ENCODE measurements around the gene TMEM117. TPM values are rescaled to one million over a fixed set of nuclear protein-coding genes. Genes with fewer than 3 reads are reported as not detected.

TMEM117 gene
- total RNA-seq, 2 experiments from 2014 or later = 1.4 to 2.1 TPM

- H3K4me1 Mint-ChIP-seq (ENCODE audit: low read depth) = no peaks in the 10 kb centered on the region
- H3K4me3 Mint-ChIP-seq = no peak overlapping the region
- DNase-seq = no peak
- H3K27ac Mint-ChIP-seq = no peak overlapping the region
- CTCF ChIA-PET = no interaction called here
- no peaks in the 10 kb centered on the region for H3K36me3 Mint-ChIP-seq (ENCODE audit: low read depth)
- H3K27me3 Mint-ChIP-seq (ENCODE audit: low read depth) = no peaks in the 10 kb centered on the region
- intact Hi-C loops (cut with micrococcal nuclease) = no loop called here
- peaks cover 2% of the 10 kb centered on the region for H3K9me3 Mint-ChIP-seq
Observed at GRCh38 chr12:44397631-44398030, 561.8 kb downstream of the TMEM117 start.

- CTCF ChIA-PET = no interaction called here
- H3K36me3 Mint-ChIP-seq (ENCODE audit: low read depth) = no peaks in the 10 kb centered on the region
Observed at GRCh38 chr12:44403185-44403584, 567.3 kb downstream of the TMEM117 start.

DNA sequence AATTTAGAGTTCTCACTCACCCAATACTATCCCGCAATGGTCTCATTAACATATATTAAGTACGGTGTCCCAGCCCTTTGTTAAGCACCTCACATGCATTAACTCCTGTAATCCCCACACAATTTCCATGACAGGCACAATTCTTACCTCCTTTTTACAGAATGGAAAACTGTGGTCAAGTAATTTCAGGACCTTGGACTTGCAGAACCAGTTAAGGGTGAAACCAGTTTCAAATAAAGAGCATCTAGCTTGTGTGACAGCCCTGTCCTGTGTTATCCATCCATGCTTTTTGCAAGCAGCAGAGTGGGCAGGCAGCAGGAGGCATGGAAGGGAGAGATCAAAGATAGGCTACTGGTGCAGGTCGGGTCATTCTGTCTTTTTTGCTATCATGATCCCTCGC, 569.4 kb downstream of the TMEM117 start:
- CTCF ChIA-PET = no interaction called here
- H3K36me3 Mint-ChIP-seq (ENCODE audit: low read depth) = no peaks in the 10 kb centered on the region
- intact Hi-C loops (cut with micrococcal nuclease) = no loop called here
- peaks cover 25% of the 10 kb centered on the region for H3K27me3 Mint-ChIP-seq (ENCODE audit: low read depth)
- H3K4me3 Mint-ChIP-seq = no peak overlapping the region
- no peaks in the 10 kb centered on the region for H3K4me1 Mint-ChIP-seq (ENCODE audit: low read depth)
- H3K27ac Mint-ChIP-seq = no peak overlapping the region
- peaks cover 2% of the 10 kb centered on the region for H3K9me3 Mint-ChIP-seq
- no peak for DNase-seq

More at GRCh38 chr12:44403185-44403584, 567.3 kb downstream of the TMEM117 start:
- Mint-ChIP-seq H3K4me3 (no peak overlapping the region), H3K27ac (no peak overlapping the region), H3K27me3 (ENCODE audit: low read depth) (peaks cover 19% of the 10 kb centered on the region), H3K9me3 (peaks cover 2% of the 10 kb centered on the region), H3K4me1 (ENCODE audit: low read depth) (no peaks in the 10 kb centered on the region)
- DNase-seq = no peak
- intact Hi-C loops (cut with micrococcal nuclease) = no loop called here

DNA sequence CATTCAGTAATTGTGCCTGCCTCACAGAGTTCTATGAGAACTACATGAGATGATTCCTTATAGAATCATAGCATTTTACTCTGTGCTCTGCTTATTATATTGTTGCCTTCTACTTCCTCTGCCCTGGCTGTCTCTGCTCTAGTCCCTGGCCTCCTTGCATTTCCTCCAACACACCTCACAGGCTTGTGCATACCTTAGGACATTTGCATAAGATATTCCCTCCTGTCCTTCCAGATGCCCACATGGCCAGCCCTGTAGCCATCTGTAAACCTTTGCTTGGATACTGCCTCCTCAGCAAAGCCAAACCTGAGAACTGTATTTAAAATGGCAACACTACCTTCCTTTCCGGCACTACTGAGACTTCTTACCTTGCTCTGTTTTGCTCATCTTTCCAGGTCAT, 586.7 kb downstream of the TMEM117 start:
- intact Hi-C loops (cut with micrococcal nuclease) = no loop called here
- Mint-ChIP-seq H3K36me3 (ENCODE audit: low read depth) (no peaks in the 10 kb centered on the region), H3K4me1 (ENCODE audit: low read depth) (no peaks in the 10 kb centered on the region), H3K27me3 (ENCODE audit: low read depth) (peaks cover 14% of the 10 kb centered on the region), H3K9me3 (no peaks in the 10 kb centered on the region), H3K27ac (no peak overlapping the region), H3K4me3 (no peak overlapping the region)
- DNase-seq = no peak
- CTCF ChIA-PET = no interaction called here

- no peaks in the 10 kb centered on the region for H3K36me3 Mint-ChIP-seq (ENCODE audit: low read depth)
- H3K4me3 Mint-ChIP-seq = no peak overlapping the region
- H3K9me3 Mint-ChIP-seq = no peaks in the 10 kb centered on the region
- no peaks in the 10 kb centered on the region for H3K4me1 Mint-ChIP-seq (ENCODE audit: low read depth)
- no peak overlapping the region for H3K27ac Mint-ChIP-seq
- no peak for DNase-seq
- H3K27me3 Mint-ChIP-seq (ENCODE audit: low read depth) = peaks cover 10% of the 10 kb centered on the region
- CTCF ChIA-PET = no interaction called here
- intact Hi-C loops (cut with micrococcal nuclease) = no loop called here
Observed at GRCh38 chr12:44428825-44429224, 592.9 kb downstream of the TMEM117 start.

DNA sequence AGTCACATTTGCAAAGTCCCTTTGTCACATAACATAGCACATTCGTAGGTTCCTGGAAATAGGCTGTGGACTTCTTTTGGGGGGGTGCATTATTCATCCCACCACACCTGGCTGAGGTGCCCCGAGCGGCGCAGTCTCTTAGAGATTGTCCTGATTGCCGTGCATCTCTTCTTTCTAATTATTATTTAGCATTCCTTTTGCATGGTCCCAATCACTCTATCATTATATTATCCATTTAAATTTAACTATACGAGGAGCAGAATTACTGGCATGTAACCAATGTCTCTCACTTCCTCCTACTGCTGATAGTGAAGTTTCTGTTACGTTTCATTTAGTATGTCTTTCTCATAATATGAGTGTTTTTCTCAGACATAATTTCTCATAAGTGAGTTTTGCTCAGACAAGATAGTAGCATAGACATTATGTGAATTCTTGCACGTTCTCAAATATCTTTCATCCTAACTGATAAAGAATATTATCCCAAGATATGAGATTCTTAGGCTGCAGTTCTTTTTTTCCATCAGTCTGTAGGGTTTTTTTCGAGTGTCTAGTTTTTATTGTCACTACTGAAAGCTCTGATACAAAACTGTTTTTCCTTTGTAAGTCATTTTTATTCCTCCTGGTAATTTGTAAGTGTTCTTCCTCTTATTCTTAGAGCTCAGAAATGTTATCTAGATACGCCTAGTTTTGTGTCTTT, 595.9 kb downstream of the TMEM117 start:
- Mint-ChIP-seq H3K36me3 (ENCODE audit: low read depth) (no peaks in the 10 kb centered on the region), H3K9me3 (no peaks in the 10 kb centered on the region), H3K4me1 (ENCODE audit: low read depth) (no peaks in the 10 kb centered on the region), H3K4me3 (no peak overlapping the region), H3K27ac (no peak overlapping the region), H3K27me3 (ENCODE audit: low read depth) (peaks cover 3% of the 10 kb centered on the region)
- CTCF ChIA-PET = no interaction called here
- no peak for DNase-seq
- intact Hi-C loops (cut with micrococcal nuclease) = no loop called here

DNA sequence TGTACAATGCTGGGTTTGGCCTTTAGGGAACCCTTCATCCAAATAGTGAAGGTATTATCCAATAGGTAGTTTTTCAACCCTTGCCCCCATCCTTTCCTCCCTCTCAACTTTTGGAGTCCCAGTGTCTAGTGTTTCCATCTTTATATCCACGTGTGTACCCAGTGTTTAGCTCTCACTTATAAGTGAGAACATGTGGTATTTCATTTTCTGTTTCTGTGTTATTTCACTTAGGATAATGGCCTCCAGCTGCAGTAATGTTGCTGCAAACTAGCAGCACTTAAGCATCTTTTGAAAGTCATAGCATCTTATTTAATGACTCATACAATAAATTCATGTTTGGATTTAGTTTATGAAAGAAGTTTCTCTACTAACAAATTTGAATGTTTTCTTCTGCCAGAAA, 597.8 kb downstream of the TMEM117 start:
- DNase-seq = no peak
- no peak overlapping the region for H3K27ac Mint-ChIP-seq
- H3K36me3 Mint-ChIP-seq (ENCODE audit: low read depth) = no peaks in the 10 kb centered on the region
- no peaks in the 10 kb centered on the region for H3K4me1 Mint-ChIP-seq (ENCODE audit: low read depth)
- no peaks in the 10 kb centered on the region for H3K27me3 Mint-ChIP-seq (ENCODE audit: low read depth)
- H3K9me3 Mint-ChIP-seq = no peaks in the 10 kb centered on the region
- CTCF ChIA-PET = no interaction called here
- H3K4me3 Mint-ChIP-seq = no peak overlapping the region
- intact Hi-C loops (cut with micrococcal nuclease) = no loop called here

DNA sequence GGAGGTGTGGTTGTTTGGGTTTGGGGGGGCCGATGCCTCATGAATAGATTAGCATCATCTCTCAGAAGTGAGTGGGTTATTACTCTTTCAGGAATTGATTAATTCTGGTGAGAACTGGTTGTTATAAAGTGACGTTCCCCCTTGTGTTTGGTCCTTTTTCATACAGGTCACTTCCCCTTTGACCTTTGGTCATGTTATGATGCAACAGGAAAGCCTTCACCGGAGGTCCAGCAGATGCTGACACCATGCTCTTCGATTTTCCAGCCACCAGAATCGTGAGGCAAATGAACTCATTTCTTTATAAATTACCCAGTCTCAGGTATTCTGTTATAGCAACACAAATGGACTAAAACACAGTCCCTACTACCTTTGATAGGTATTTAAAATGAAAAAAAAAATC, 600.9 kb downstream of the TMEM117 start:
- Mint-ChIP-seq H3K4me3 (no peak overlapping the region), H3K9me3 (no peaks in the 10 kb centered on the region), H3K36me3 (ENCODE audit: low read depth) (no peaks in the 10 kb centered on the region), H3K4me1 (ENCODE audit: low read depth) (no peaks in the 10 kb centered on the region), H3K27me3 (ENCODE audit: low read depth) (no peaks in the 10 kb centered on the region), H3K27ac (no peak overlapping the region)
- no peak for DNase-seq
- intact Hi-C loops (cut with micrococcal nuclease) = no loop called here
- CTCF ChIA-PET = no interaction called here

Other genes with a start within 250 kb of the TMEM117 start
- gene PUS7L, start 77.3 kb upstream of the TMEM117 start, total RNA-seq = 10 to 100 TPM in 1 of 2 experiments, 1 to 10 TPM in 1; 8.1 to 10.5 TPM
- 10 to 100 TPM; 24.2 to 24.5 TPM for gene IRAK4, start 77.1 kb upstream of the TMEM117 start, total RNA-seq
- 10 to 100 TPM; 12.9 to 15.3 TPM for gene TWF1, start 29.8 kb upstream of the TMEM117 start, total RNA-seq

All from activated naive CD4-positive, alpha-beta T cell treated with anti-CD3 and anti-CD28 coated beads for 36 hours (primary cell).